Gastroesophageal sphincter (tissue), 3 donors: ENCODE measurements around the gene LHX5.

Source experiments
- CTCF ChIP-seq, 4 experiments: fragments of 200-600 bp in 2 of 4; fragments of 450-650 bp in 2 of 4; sonication (generic) in 1 of 4; IDR thresholded peaks; one replicate each; pipeline ENCODE4 v1.5.1; 2017 to 2019; ENCODE audit warnings: antibody characterized with exemption in 4 of 4, mild to moderate bottlenecking in 2 of 4, moderate library complexity in 2 of 4
- POLR2A ChIP-seq, 2 donors: fragments of 450-650 bp; IDR thresholded peaks; one replicate each; pipeline ENCODE4 v1.6.1; 2017; ENCODE audit warnings: antibody characterized with exemption in 2 of 2, mild to moderate bottlenecking in 2 of 2, moderate library complexity in 1 of 2

- TF ChIP-seq CTCF (IDR thresholded peaks at IDR 0.05) (no peak), POLR2A (IDR thresholded peaks at IDR 0.05) (no peak)
Measured at GRCh38 chr12:113475451-113476175, 3.9 kb upstream of the LHX5 start.
